Measurements from ENCODE around the gene NKIRAS2. TPM values are rescaled to one million over a fixed set of nuclear protein-coding genes. Genes with fewer than 3 reads are reported as not detected.

Gene NKIRAS2
- 89.8 and 91.8 TPM in 2 replicates for polyA plus RNA-seq (2012; rRNA removed)
- polyA plus RNA-seq (2012; cell fraction: cytosol; rRNA removed) = 61.8 and 74.3 TPM in 2 replicates
- polyA plus RNA-seq (2012; cell fraction: nucleus; rRNA removed) = 56.1 and 72.7 TPM in 2 replicates

- Histone ChIP-seq H3K9me3 (no peaks in the 10 kb centered on the region), H3K4me1 (ENCODE audit: control insufficient read depth in 1 of 2, insufficient read depth in 2 of 2, low read depth in 1 of 2, low read length in 1 of 2) (peaks cover 9 to 25% of the 10 kb centered on the region in 2 experiments; a peak in 3 of 4 replicates), H2AFZ (ENCODE audit: low read depth) (peak within 1 kb of the TSS; percentile 96), H3K36me3 (replicated peaks in 1 of 2; ENCODE audit: control insufficient read depth in 1 of 2, insufficient read depth in 2 of 2, low read length in 1 of 2) (peaks cover 18 to 24% of the 10 kb centered on the region in 2 experiments), H3F3A (replicated peaks; ENCODE audit: insufficient read depth) (peaks cover 27% of the 10 kb centered on the region), H3K9ac (peak within 1 kb of the TSS; percentile 97), H3K4me3 (ENCODE audit: low read depth in 2 of 2, low read length in 1 of 2) (peak within 1 kb of the TSS; percentile 91 to 92), H3K27me3 (ENCODE audit: insufficient read depth) (no peaks in the 10 kb centered on the region), H3K27ac (ENCODE audit: low read depth in 2 of 2, low read length in 1 of 2) (peak within 1 kb of the TSS; percentile 73 to 81; a peak in 3 of 4 replicates), H3K4me2 (peak within 1 kb of the TSS; percentile 82), H3K79me2 (ENCODE audit: insufficient read depth) (peaks cover 50% of the 10 kb centered on the region), H4K20me1 (ENCODE audit: insufficient read depth) (no peaks in the 10 kb centered on the region; the same call in 1 of the 2 replicates), H3K9me2 (no peaks in the 10 kb centered on the region)
- CTCF ChIA-PET = interaction anchor here (0.6 to 17.3 kb wide), 19 partner anchors 10 to 325 kb away, joined by 3 to 496 read pairs (median 5); partner anchors contain the start of genes CNP, DHX58, HSPB9 and KAT2A
- peak; percentile 96 for DNase-seq
- WGBS (ENCODE audit: low lambda C conversion rate) = 33% methylated on average over 12 of the region's 49 CpGs
- POLR2A ChIA-PET = interaction anchor here (1.5 to 1.6 kb wide), 2 partner anchors 60 to 101 kb away, joined by 4 to 9 read pairs; partner anchors contain the start of gene KAT2A
- TF ChIP-seq, protein P1, sequence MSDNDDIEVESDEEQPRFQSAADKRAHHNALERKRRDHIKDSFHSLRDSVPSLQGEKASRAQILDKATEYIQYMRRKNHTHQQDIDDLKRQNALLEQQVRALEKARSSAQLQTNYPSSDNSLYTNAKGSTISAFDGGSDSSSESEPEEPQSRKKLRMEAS (IDR thresholded peaks at IDR 0.05; ENCODE audit: low read depth) = peak; percentile 80
- TF ChIP-seq RFX5 (IDR thresholded peaks at IDR 0.05; ENCODE audit: low read length) (no peak), PBX3 (IDR thresholded peaks at IDR 0.05) (peak; percentile 17; the same call in 1 of the 2 replicates), FOXM1 (IDR thresholded peaks at IDR 0.05; ENCODE audit: low read depth) (no peak), USF1 (IDR thresholded peaks at IDR 0.05; ENCODE audit: borderline replicate concordance, low read depth) (no peak), SIN3A (IDR thresholded peaks at IDR 0.05; ENCODE audit: borderline replicate concordance, low read depth, low read length) (peak; percentile 85; the same call in 1 of the 2 replicates), CTCF (IDR thresholded peaks at IDR 0.05) (peak; percentile 82), MEF2A (IDR thresholded peaks at IDR 0.05; ENCODE audit: borderline replicate concordance, low read depth) (no peak), EP300 (IDR thresholded peaks at IDR 0.05; ENCODE audit: borderline replicate concordance in 1 of 2, low read depth in 1 of 2, low read length in 1 of 2) (peak in 1 of 2 experiments; percentile 19; a peak in 1 of 4 replicates), MXI1 (IDR thresholded peaks at IDR 0.05; ENCODE audit: low read depth, low read length) (peak; percentile 35; the same call in 1 of the 2 replicates), RAD21 (IDR thresholded peaks at IDR 0.05; ENCODE audit: low read length) (no peak), USF2 (IDR thresholded peaks at IDR 0.05; ENCODE audit: borderline replicate concordance, low read depth, low read length) (no peak), ELF1 (IDR thresholded peaks at IDR 0.05) (peak; percentile 77), IRF3 (IDR thresholded peaks at IDR 0.05; ENCODE audit: low read depth, low read length) (no peak), GABPA (IDR thresholded peaks at IDR 0.05; ENCODE audit: low read depth) (peak; percentile 94), EZH2phosphoT487 (IDR thresholded peaks at IDR 0.05; ENCODE audit: borderline replicate concordance, low read depth) (no peak), FOSL2 (IDR thresholded peaks at IDR 0.05; ENCODE audit: borderline replicate concordance, low read depth) (no peak), TCF12 (IDR thresholded peaks at IDR 0.05) (peak; percentile 25; the same call in 1 of the 2 replicates), RXRA (IDR thresholded peaks at IDR 0.05; ENCODE audit: borderline replicate concordance, low read depth) (no peak)
- TF ChIP-seq, protein P2, sequence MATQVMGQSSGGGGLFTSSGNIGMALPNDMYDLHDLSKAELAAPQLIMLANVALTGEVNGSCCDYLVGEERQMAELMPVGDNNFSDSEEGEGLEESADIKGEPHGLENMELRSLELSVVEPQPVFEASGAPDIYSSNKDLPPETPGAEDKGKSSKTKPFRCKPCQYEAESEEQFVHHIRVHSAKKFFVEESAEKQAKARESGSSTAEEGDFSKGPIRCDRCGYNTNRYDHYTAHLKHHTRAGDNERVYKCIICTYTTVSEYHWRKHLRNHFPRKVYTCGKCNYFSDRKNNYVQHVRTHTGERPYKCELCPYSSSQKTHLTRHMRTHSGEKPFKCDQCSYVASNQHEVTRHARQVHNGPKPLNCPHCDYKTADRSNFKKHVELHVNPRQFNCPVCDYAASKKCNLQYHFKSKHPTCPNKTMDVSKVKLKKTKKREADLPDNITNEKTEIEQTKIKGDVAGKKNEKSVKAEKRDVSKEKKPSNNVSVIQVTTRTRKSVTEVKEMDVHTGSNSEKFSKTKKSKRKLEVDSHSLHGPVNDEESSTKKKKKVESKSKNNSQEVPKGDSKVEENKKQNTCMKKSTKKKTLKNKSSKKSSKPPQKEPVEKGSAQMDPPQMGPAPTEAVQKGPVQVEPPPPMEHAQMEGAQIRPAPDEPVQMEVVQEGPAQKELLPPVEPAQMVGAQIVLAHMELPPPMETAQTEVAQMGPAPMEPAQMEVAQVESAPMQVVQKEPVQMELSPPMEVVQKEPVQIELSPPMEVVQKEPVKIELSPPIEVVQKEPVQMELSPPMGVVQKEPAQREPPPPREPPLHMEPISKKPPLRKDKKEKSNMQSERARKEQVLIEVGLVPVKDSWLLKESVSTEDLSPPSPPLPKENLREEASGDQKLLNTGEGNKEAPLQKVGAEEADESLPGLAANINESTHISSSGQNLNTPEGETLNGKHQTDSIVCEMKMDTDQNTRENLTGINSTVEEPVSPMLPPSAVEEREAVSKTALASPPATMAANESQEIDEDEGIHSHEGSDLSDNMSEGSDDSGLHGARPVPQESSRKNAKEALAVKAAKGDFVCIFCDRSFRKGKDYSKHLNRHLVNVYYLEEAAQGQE (IDR thresholded peaks at IDR 0.05; ENCODE audit: low read depth, low read length) = no peak
These were observed at the start of gene NKIRAS2 for GRCh38 chr17:42019509-42020404. NKIRAS2 (plus strand) TSS chr17:42020090; CDS start chr17:42021578, 1,488 bp downstream.

Measured in SK-N-SH (cell line).